ENCODE data around the gene IL6R. TPM values are rescaled to one million over a fixed set of nuclear protein-coding genes. Genes with fewer than 3 reads are reported as not detected.

Gene IL6R
- total RNA-seq, 1 experiment from 2014 or later = 16.1 TPM

DNA sequence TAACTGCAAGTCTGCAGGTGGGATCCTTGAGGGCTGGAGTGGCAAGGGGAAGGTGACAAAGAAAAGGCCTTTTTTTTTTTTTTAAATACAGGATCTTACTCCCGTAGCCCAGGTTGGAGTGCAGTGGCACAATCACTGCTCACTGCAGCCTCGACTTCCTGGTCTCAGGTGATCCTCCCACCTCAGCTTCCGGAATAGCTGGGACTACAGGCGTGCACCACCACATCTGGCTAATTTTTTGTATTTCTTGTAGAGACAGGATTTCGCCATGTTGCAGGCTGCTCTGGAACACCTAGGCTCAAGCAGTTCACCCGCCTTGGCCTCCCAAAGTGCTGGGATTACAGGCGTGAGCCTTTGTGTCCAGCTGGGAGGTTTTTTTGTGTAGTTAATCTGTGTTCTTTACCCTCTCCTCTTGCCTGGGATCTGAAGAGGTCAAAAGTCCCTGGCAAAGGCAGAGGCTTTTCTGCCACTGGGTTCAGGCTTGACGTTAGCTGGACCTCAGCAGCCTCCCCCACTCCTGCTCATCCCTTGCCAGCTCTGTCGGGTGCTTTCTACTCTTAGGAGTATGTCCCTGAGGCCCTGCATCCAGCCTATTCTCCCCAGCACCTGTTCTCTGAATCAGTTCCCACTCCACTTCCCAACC lies 5.2 kb downstream of the IL6R start:
- CTCF ChIA-PET = no interaction called here
- BruUV-seq (replicated peaks) = no TSS peak
- no peak overlapping the region for H3K9ac ChIP-seq (ENCODE audit: low read length)
- POLR2A ChIA-PET (ENCODE audit: unreplicated experiment) = interaction anchor here (0.6 kb wide), 1 partner anchor 14 kb away, joined by 5 read pairs; no protein-coding TSS in a partner anchor
- no peak for DNase-seq
- ATAC-seq = no peak
- H4K20me1 ChIP-seq (ENCODE audit: low read length) = no peaks in the 10 kb centered on the region
- H3K27me3 ChIP-seq (ENCODE audit: low read length) = no peaks in the 10 kb centered on the region
- H3K4me3 ChIP-seq (ENCODE audit: low read length) = no peak overlapping the region
- intact Hi-C loops (cut with micrococcal nuclease) = no loop called here
- peaks cover 43% of the 10 kb centered on the region for H3K79me2 ChIP-seq (ENCODE audit: low read length)
- no peak overlapping the region for H3K27ac ChIP-seq (ENCODE audit: low read length)
- TF ChIP-seq EZH2phosphoT487 (IDR thresholded peaks at IDR 0.05; ENCODE audit: borderline replicate concordance, low read length) (no peak), EZH2 (IDR thresholded peaks at IDR 0.05; ENCODE audit: low read length, unreplicated experiment) (no peak)
- TF ChIP-seq, protein P1, sequence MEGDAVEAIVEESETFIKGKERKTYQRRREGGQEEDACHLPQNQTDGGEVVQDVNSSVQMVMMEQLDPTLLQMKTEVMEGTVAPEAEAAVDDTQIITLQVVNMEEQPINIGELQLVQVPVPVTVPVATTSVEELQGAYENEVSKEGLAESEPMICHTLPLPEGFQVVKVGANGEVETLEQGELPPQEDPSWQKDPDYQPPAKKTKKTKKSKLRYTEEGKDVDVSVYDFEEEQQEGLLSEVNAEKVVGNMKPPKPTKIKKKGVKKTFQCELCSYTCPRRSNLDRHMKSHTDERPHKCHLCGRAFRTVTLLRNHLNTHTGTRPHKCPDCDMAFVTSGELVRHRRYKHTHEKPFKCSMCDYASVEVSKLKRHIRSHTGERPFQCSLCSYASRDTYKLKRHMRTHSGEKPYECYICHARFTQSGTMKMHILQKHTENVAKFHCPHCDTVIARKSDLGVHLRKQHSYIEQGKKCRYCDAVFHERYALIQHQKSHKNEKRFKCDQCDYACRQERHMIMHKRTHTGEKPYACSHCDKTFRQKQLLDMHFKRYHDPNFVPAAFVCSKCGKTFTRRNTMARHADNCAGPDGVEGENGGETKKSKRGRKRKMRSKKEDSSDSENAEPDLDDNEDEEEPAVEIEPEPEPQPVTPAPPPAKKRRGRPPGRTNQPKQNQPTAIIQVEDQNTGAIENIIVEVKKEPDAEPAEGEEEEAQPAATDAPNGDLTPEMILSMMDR (conservative IDR thresholded peaks at IDR 0.05; ENCODE audit: low read depth, low read length) = no peak
- H2AFZ ChIP-seq (ENCODE audit: low read length) = no peak overlapping the region
- no peaks in the 10 kb centered on the region for H3K9me3 ChIP-seq (ENCODE audit: low read length)
- H3K9me2 ChIP-seq (replicated peaks; ENCODE audit: low read length) = no peaks in the 10 kb centered on the region
- H3K4me2 ChIP-seq (ENCODE audit: low read length) = no peak overlapping the region
- H3K4me1 ChIP-seq (ENCODE audit: insufficient read depth, low read length) = peaks cover 26% of the 10 kb centered on the region
- H3K36me3 ChIP-seq (ENCODE audit: low read depth, low read length) = no peaks in the 10 kb centered on the region
- no peaks in the 10 kb centered on the region for H3F3A ChIP-seq (ENCODE audit: low read length, unreplicated experiment)

DNA sequence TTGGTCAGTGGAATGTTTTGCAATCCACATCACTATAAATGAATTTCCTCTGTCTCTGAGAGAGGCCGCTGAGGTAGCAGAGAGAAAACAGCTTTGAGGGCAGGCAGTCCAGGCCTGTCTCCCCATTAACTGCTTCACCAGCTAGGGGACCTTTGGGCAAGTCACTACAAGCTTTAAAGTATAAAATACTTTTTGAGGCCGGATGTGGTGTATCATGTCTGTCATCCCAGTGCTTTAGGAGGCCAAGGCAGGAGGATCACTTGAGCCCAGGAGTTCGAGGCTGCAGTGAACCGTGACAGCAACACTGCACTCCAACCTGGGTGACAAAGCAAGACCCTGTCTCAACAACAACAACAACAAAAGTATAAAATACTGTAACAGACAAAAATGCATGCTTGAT lies 6.4 kb downstream of the IL6R start:
- CTCF ChIA-PET = no interaction called here
- no peaks in the 10 kb centered on the region for H4K20me1 ChIP-seq (ENCODE audit: low read length)
- no peaks in the 10 kb centered on the region for H3K9me3 ChIP-seq (ENCODE audit: low read length)
- H3K4me1 ChIP-seq (ENCODE audit: insufficient read depth, low read length) = peaks cover 22% of the 10 kb centered on the region
- no peaks in the 10 kb centered on the region for H3K9me2 ChIP-seq (replicated peaks; ENCODE audit: low read length)
- BruUV-seq (replicated peaks) = no TSS peak
- no peaks in the 10 kb centered on the region for H3K36me3 ChIP-seq (ENCODE audit: low read depth, low read length)
- no peak overlapping the region for H3K9ac ChIP-seq (ENCODE audit: low read length)
- no peak overlapping the region for H3K4me3 ChIP-seq (ENCODE audit: low read length)
- no peaks in the 10 kb centered on the region for H3K27me3 ChIP-seq (ENCODE audit: low read length)
- DNase-seq (no peak), ATAC-seq (no peak)
- intact Hi-C loops (cut with micrococcal nuclease) = no loop called here
- POLR2A ChIA-PET (ENCODE audit: unreplicated experiment) = no interaction called here
- TF ChIP-seq EZH2 (IDR thresholded peaks at IDR 0.05; ENCODE audit: low read length, unreplicated experiment) (no peak), EZH2phosphoT487 (IDR thresholded peaks at IDR 0.05; ENCODE audit: borderline replicate concordance, low read length) (no peak)
- TF ChIP-seq, protein P1 (conservative IDR thresholded peaks at IDR 0.05; ENCODE audit: low read depth, low read length) = no peak
- no peaks in the 10 kb centered on the region for H3F3A ChIP-seq (ENCODE audit: low read length, unreplicated experiment)
- no peak overlapping the region for H2AFZ ChIP-seq (ENCODE audit: low read length)
- H3K4me2 ChIP-seq (ENCODE audit: low read length) = no peak overlapping the region
- H3K79me2 ChIP-seq (ENCODE audit: low read length) = peaks cover 39% of the 10 kb centered on the region
- H3K27ac ChIP-seq (ENCODE audit: low read length) = no peak overlapping the region

DNA sequence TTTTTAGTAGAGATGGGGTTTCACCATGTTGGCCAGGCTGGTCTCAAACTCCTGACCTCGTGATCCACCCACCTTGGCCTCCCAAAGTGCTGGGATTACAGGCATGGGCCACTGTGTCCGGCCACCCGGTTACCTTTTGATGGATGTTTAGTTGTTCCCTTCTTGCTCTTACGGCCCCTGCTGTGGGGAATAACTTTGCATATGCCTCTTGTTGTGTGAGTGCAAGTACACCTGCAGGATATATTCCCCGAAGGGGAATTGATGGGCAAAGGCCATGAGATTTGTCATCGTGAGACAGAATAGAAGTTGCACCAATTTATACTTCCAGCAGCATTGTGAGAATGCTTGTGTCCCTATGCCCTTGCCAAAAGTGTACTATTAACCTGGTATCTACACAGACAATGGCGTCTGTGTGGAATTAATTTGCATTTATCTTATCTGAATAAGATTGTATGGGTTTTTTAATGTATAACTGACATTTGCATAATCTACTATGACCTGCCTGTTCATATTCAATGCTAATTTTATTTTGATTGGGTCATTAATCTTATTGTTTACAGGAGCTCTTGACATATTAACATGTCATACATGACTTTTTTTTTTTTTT lies 8.1 kb downstream of the IL6R start:
- ChIA-PET CTCF (no interaction called here), POLR2A (ENCODE audit: unreplicated experiment) (no interaction called here)
- BruUV-seq (replicated peaks) = no TSS peak

More for the DNA sequence above, 8.1 kb downstream of the IL6R start:
- ATAC-seq = no peak
- Histone ChIP-seq H3K9me3 (ENCODE audit: low read length) (no peaks in the 10 kb centered on the region), H3K27me3 (ENCODE audit: low read length) (no peaks in the 10 kb centered on the region), H3K9ac (ENCODE audit: low read length) (no peak overlapping the region), H2AFZ (ENCODE audit: low read length) (no peak overlapping the region), H3F3A (ENCODE audit: low read length, unreplicated experiment) (no peaks in the 10 kb centered on the region), H3K4me2 (ENCODE audit: low read length) (no peak overlapping the region), H3K79me2 (ENCODE audit: low read length) (peaks cover 22% of the 10 kb centered on the region), H3K27ac (ENCODE audit: low read length) (no peak overlapping the region), H3K4me3 (ENCODE audit: low read length) (no peak overlapping the region), H4K20me1 (ENCODE audit: low read length) (no peaks in the 10 kb centered on the region), H3K9me2 (replicated peaks; ENCODE audit: low read length) (no peaks in the 10 kb centered on the region), H3K36me3 (ENCODE audit: low read depth, low read length) (no peaks in the 10 kb centered on the region), H3K4me1 (ENCODE audit: insufficient read depth, low read length) (peaks cover 7% of the 10 kb centered on the region)
- intact Hi-C loops (cut with micrococcal nuclease) = no loop called here
- TF ChIP-seq, protein P1 (conservative IDR thresholded peaks at IDR 0.05; ENCODE audit: low read depth, low read length) = no peak
- TF ChIP-seq EZH2phosphoT487 (IDR thresholded peaks at IDR 0.05; ENCODE audit: borderline replicate concordance, low read length) (no peak), EZH2 (IDR thresholded peaks at IDR 0.05; ENCODE audit: low read length, unreplicated experiment) (no peak)
- DNase-seq = no peak
